A673 (cell line): ENCODE measurements around the gene POLG. TPM values are rescaled to one million over a fixed set of nuclear protein-coding genes. Genes with fewer than 3 reads are reported as not detected.
"Not testable (repeated sequence)": the region's sequence is repeated elsewhere in the genome, so short reads cannot be mapped to it uniquely, and the experiment has no call there.

Experiments used
- BruUV-seq: library from RNA; stranded (reverse); fragments of 400-500 nt; replicated peaks from 2 replicates; lab custom pipeline; 2021; lab: Mats Ljungman, UMichigan
- CTCF ChIA-PET: fragments of 300-600 bp; sonication (Branson Sonifier 250); formaldehyde crosslinking; loops from one replicate; lab custom pipeline; 2022; ENCODE audit warnings: antibody characterized with exemption; lab: Charles Lee
- POLR2A ChIA-PET: fragments of 300-600 bp; sonication (Branson Sonifier 250); formaldehyde crosslinking; loops from one replicate; lab custom pipeline; 2022; ENCODE audit warnings: antibody characterized with exemption; ENCODE audit not compliant: low non-redundant PET; lab: Charles Lee
- DNase-seq: peaks from one replicate; pipeline ENCODE4 v3.0.0-alpha.2; 2015; ENCODE audit warnings: low spot score
- H3K27ac ChIP-seq: fragments of 200-600 bp; sonication (generic); 2 replicates; pipeline ENCODE4 v1.5.1; 2016; ENCODE audit warnings: mixed run types, low read depth, mild to moderate bottlenecking, mixed read lengths, antibody characterized with exemption, low read length; ENCODE audit not compliant: poor library complexity, severe bottlenecking
- H3K27me3 ChIP-seq: fragments of 200-600 bp; sonication (generic); replicated peaks from 2 replicates; pipeline ENCODE4 v1.6.1; 2017; ENCODE audit warnings: mixed run types, low read depth, mild to moderate bottlenecking, mixed read lengths, antibody characterized with exemption, low read length; ENCODE audit not compliant: insufficient read depth, poor library complexity
- H3K36me3 ChIP-seq: fragments of 200-600 bp; sonication (generic); 2 replicates; pipeline ENCODE4 v1.6.1; 2016; ENCODE audit warnings: mixed run types, mild to moderate bottlenecking, mixed read lengths, antibody characterized with exemption, low read length; ENCODE audit not compliant: insufficient read depth, poor library complexity, severe bottlenecking
- H3K4me1 ChIP-seq: fragments of 200-600 bp; sonication (generic); 2 replicates; pipeline ENCODE4 v1.6.1; 2017; ENCODE audit warnings: mixed run types, mild to moderate bottlenecking, mixed read lengths, antibody characterized with exemption, low read length; ENCODE audit not compliant: insufficient read depth, poor library complexity, severe bottlenecking
- H3K4me3 ChIP-seq: fragments of 200-600 bp; sonication (generic); 2 replicates; pipeline ENCODE4 v1.5.1; 2016; ENCODE audit warnings: low read depth, mixed run types, mild to moderate bottlenecking, mixed read lengths, low read length; ENCODE audit not compliant: poor library complexity, severe bottlenecking
- H3K9me3 ChIP-seq: fragments of 200-600 bp; sonication (generic); 2 replicates; pipeline ENCODE4 v1.6.1; 2016; ENCODE audit warnings: mixed run types, low read depth, mild to moderate bottlenecking, mixed read lengths, antibody characterized with exemption, low read length; ENCODE audit not compliant: poor library complexity, severe bottlenecking
- CTCF ChIP-seq: fragments of 300-800, 200-600 bp; sonication (generic); conservative IDR thresholded peaks from 2 replicates; pipeline ENCODE4 v1.5.1; 2017; ENCODE audit warnings: low read depth, mild to moderate bottlenecking, antibody characterized with exemption, low read length, moderate library complexity, mixed read lengths
- EZH2 ChIP-seq: fragments of 200-600 bp; sonication (generic); IDR thresholded peaks from 2 replicates; pipeline ENCODE4 v1.6.1; 2017; ENCODE audit warnings: borderline replicate concordance, low read depth, mild to moderate bottlenecking, mixed read lengths, antibody characterized with exemption, low read length; ENCODE audit not compliant: poor library complexity, severe bottlenecking
- intact Hi-C: fragments of 100-400 bp; cut with micrococcal nuclease; formaldehyde crosslinking; loops from one replicate; pipeline ENCODE4 v1.10.0; 2022; ENCODE audit not compliant: unreplicated experiment
- total RNA-seq: library from RNA; stranded (reverse); gene quantifications from 2 replicates; pipeline ENCODE4 v1.2.3, GENCODE V29; 2021

POLG gene
- total RNA-seq, 1 experiment from 2014 or later: 166 TPM

DNA sequence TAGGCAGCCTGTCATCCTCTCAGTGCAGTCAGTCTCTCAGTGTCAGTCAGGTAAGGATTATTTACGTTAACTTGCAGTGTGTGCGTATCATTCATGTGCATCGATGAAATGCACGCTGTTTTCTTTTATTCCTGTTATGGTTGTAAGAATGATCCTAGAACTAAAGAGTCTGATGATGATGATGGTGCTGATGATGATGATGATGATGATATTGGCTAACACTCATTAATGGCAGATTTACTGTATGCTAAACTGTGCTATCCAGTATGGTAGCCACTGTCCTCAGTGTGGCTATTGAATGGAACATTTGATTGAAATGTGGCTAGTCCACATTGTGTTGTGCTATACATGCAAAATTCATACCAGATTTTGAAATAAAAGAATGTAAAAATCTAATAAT, 51.4 kb downstream of the POLG start:
- no peaks in the 10 kb centered on the region for H3K27me3 ChIP-seq
- intact Hi-C loops: no loop called here
- no peaks in the 10 kb centered on the region for H3K9me3 ChIP-seq
- BruUV-seq: no TSS peak
- H3K36me3 ChIP-seq: peaks cover 78% of the 10 kb centered on the region
- H3K27ac ChIP-seq: no peak overlapping the region
- ChIA-PET CTCF (no interaction called here), POLR2A (no interaction called here)
- no peak overlapping the region for H3K4me3 ChIP-seq
- no peaks in the 10 kb centered on the region for H3K4me1 ChIP-seq
- DNase-seq: no peak
- TF ChIP-seq CTCF: no peak
- no peak for TF ChIP-seq EZH2

- H3K4me3 ChIP-seq: no peak overlapping the region
- no peak for DNase-seq
- no peaks in the 10 kb centered on the region for H3K27me3 ChIP-seq
- POLR2A ChIA-PET: no interaction called here
- no TSS peak for BruUV-seq
- no peaks in the 10 kb centered on the region for H3K9me3 ChIP-seq
- no peak overlapping the region for H3K27ac ChIP-seq
- H3K4me1 ChIP-seq: no peaks in the 10 kb centered on the region
- intact Hi-C loops: no loop called here
- TF ChIP-seq CTCF: no peak
- no peak for TF ChIP-seq EZH2
- CTCF ChIA-PET: no interaction called here
- H3K36me3 ChIP-seq: peaks cover 74% of the 10 kb centered on the region
Measured at GRCh38 chr15:89282631-89283030, 52.0 kb downstream of the POLG start.

GRCh38 chr15:89278307-89278706, 56.3 kb downstream of the POLG start:
- ChIA-PET POLR2A (no interaction called here), CTCF (no interaction called here)
- H3K4me3 ChIP-seq: no peak overlapping the region
- DNase-seq: no peak
- H3K27ac ChIP-seq: no peak overlapping the region
- TF ChIP-seq CTCF (no peak), EZH2 (no peak)
- H3K27me3 ChIP-seq: no peaks in the 10 kb centered on the region
- intact Hi-C loops: no loop called here
- H3K4me1 ChIP-seq: no peaks in the 10 kb centered on the region
- BruUV-seq: no TSS peak
- peaks cover 77% of the 10 kb centered on the region for H3K36me3 ChIP-seq
- no peaks in the 10 kb centered on the region for H3K9me3 ChIP-seq

DNA sequence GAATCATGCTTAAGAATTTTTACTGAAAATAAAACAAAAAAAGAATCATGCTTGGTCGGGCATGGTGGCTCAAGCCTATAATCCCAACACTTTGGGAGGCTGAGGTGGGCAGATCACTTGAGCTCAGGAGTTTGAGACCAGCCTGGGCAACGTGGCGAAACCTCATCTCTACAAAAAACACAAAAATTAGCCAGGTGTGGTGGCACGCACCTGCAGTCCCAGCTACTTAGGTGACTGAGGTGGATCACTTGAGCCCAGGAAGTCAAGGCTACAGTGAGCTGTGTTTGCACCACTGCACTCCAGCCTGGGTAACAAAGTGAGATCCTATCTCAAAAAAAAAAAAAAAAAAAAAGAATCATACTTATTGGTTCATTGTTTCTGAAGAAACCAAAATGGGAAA, 57.3 kb downstream of the POLG start:
- intact Hi-C loops, DNase-seq: not testable (repeated sequence)
- H3K36me3 ChIP-seq: peaks cover 70% of the 10 kb centered on the region

More for the DNA sequence above, 57.3 kb downstream of the POLG start:
- ChIA-PET CTCF (interaction anchor here (0.7 kb wide), 1 partner anchor 160 kb away, joined by 6 read pairs; no protein-coding TSS in a partner anchor), POLR2A (interaction anchor here (0.6 kb wide), 1 partner anchor 398 kb away, joined by 8 read pairs; no protein-coding TSS in a partner anchor)
- H3K4me1 ChIP-seq, BruUV-seq, H3K27me3 ChIP-seq, H3K9me3 ChIP-seq, H3K4me3 ChIP-seq, H3K27ac ChIP-seq: not testable (repeated sequence)
